ENCODE results near the gene TEX22.

The TEX22 gene

DNA sequence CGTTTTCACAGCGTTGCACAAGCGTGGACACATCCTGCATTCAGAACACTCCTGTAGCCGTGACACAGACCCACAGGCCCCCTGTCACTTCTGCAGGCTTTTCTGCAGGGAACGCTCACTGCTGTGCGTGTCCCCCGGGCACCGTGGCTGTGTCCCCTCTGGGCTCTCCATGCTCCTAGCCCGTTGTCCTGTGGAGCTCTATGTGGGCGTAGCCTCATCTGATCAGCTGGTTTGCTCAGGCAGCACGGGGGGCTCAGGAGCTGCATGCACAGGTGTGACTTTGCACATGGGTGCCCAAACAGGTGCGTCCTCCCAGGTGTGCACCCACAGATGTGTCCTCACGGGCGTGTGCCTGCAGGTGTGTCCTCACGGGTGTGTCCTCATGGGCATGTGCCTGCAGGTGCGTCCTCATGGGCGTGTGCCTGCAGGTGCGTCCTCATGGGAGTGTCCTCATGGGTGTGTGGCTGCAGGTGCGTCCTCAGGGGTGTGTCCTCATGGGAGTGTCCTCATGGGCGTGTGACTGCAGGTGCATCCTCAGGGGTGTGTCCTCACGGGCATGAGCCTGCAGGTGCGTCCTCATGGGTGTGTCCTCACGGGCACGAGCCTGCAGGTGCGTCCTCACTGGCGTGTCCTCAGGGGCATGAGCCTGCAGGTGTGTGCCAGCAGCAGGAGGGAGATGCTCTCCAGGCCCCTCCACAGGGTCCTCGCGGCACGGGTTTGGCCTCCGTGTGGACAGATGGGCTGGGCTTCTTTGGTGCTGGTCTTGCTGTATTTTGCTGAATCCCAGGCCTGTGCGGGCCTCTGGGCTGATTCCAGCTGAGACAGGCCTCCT lies 38.8 kb downstream of the TEX22 start:
- H3K4me3 ChIP-seq (replicated peaks in 1 of 2; ENCODE audit: low read depth in 2 of 2, low read length in 2 of 2): no peak overlapping the region
- TF ChIP-seq CTCF (IDR thresholded peaks at IDR 0.05; ENCODE audit: low read depth, low read length): no peak

DNA sequence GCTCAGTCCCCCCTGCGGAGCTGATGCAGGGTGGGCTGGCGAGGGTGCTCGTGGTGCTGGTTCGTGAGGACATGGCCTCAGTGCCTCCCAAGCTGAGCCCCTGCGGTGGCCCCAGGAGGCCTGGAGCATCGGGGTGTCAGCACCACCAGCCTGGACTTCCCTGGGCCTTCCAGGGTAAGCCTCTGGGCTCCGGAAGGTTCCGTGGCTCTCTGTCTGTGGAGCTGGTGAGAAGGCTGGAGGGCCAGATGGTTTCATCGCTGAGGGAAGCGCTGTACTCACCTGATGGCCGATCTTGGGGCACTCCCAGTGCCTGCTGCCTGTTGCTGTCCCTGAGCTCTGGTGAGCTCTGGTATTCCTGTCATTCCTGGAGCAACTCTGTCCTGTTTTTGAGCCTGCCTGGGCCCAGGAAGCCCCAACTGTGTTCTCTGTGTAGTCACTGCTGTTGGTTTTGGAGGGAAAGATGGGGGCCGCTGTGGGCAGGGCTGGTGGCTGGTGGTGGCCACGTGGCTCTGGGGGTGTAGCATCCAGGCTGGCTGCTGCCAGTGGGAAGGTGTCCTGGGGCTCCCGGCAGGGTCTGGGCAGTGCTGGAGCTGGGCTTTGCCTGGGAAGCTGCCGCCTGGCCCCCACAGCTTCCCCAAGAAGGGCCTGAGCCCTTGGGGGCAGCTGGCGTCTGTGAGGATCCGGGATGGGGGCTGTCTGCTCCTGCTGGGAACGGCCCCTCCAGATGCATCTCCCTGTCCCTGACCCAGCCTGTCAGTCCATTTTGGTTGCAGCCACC lies 39.6 kb downstream of the TEX22 start:
- no peak for TF ChIP-seq CTCF (IDR thresholded peaks at IDR 0.05; ENCODE audit: low read depth, low read length)
- no peak overlapping the region for H3K4me3 ChIP-seq (replicated peaks in 1 of 2; ENCODE audit: low read depth in 2 of 2, low read length in 2 of 2)
- no peak for DNase-seq (ENCODE audit: low read depth in 2 of 2)

More for the DNA sequence above, 38.8 kb downstream of the TEX22 start:
- DNase-seq (ENCODE audit: low read depth in 2 of 2): no peak

GRCh38 chr14:105439179-105439578 lies 40.8 kb downstream of the TEX22 start:
- no peak for DNase-seq (ENCODE audit: low read depth in 2 of 2)
- H3K4me3 ChIP-seq (replicated peaks in 1 of 2; ENCODE audit: low read depth in 2 of 2, low read length in 2 of 2): no peak overlapping the region
- no peak for TF ChIP-seq CTCF (IDR thresholded peaks at IDR 0.05; ENCODE audit: low read depth, low read length)

DNA sequence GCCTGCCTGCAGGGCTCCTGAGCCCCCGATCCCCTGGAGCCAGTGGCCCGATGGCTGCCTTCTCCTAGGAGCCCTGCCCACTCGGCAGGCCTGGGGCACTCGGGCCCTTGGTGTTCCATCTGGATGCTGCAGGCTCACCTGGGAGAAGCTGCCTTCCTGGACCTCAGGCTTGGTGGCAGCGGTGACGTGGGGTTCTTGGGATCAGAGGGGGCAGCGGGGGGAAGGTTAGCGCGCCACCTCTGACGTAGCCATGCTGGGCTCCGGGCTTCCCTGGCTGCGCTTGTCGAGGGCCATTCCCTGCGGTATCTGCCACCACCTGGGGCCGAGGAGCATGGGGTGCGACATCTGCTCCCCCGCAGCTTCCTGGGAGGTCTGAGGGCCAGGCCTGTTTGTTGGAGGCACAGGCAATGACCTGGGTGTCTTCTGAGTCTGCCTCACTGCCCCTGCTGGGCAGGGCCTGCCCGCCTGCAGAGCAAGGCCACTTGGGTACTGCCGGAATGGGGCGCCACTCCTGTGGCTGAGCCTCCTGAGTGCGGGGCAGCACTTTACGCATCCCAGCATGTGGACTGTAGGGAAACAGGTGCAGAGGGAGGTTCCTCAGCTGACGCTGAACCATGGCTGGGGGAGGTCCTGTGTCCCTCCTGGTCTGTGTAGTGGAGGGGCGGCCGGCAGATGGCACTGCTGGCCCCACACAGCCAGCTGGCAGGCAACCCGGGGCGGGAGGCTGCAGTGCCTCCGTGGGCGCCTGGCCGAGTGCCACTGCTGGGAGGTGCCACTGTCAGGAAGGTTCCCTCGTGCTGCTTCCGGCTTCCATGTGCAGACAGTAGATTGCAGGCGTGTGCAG lies 41.6 kb downstream of the TEX22 start:
- peak in 1 of 2 donors; percentile 6 for DNase-seq (ENCODE audit: low read depth in 2 of 2)
- TF ChIP-seq CTCF (IDR thresholded peaks at IDR 0.05; ENCODE audit: low read depth, low read length): no peak
- no peak overlapping the region for H3K4me3 ChIP-seq (replicated peaks in 1 of 2; ENCODE audit: low read depth in 2 of 2, low read length in 2 of 2)

DNA sequence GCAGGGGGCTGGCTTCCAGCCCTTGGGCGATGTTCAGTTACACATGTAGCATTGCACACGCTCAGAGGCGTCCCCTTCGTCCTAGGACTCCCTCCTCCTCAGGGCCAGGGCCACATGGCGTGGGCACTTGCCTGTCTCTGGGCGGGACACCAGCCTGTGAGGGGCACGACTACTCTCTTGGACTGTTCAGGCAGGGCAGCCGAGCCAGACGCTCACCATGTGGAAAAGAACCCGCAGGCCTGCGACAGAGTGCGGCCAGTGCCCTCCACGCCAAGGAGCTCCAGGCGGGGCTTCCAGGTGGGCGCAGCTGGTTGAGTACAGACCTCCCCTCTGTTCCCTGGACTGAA lies 42.2 kb downstream of the TEX22 start:
- H3K4me3 ChIP-seq (replicated peaks in 1 of 2; ENCODE audit: low read depth in 2 of 2, low read length in 2 of 2): no peak overlapping the region
- DNase-seq (ENCODE audit: low read depth in 2 of 2): no peak

More for the DNA sequence above, 42.2 kb downstream of the TEX22 start:
- TF ChIP-seq CTCF (IDR thresholded peaks at IDR 0.05; ENCODE audit: low read depth, low read length): no peak

Measured in cardiac fibroblast (primary cell).